ENCODE data around the gene KRTAP5-10.
"Not testable (repeated sequence)": the region's sequence is repeated elsewhere in the genome, so short reads cannot be mapped to it uniquely, and the experiment has no call there.

KRTAP5-10 gene

DNA sequence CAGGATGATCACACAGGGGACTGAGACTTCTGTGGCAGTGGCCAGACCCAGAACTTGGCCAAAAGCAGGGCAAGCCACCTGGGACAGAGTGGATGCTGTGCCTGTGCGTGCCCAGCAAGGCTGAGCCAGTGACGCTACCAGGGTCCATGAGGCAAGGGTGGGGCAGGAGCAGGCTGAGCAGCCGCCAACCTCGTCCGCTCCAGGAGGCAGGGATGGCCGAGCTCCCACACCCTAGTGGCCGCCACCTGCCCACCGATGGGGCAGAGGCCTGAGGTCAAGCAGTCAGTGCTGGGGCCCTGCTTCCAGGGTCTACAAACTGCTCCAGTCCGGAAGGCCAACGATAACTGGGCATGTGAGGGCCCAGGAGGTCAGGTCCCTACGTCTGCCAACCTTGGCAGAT lies 9.9 kb upstream of the KRTAP5-10 start:
- peaks cover 6% of the 10 kb centered on the region for H3K27me3 Mint-ChIP-seq
- no peaks in the 10 kb centered on the region for H3K36me3 Mint-ChIP-seq
- no peaks in the 10 kb centered on the region for H3K9me3 Mint-ChIP-seq (ENCODE audit: low read depth)
- H3K4me3 Mint-ChIP-seq, result no peak overlapping the region
- H3K27ac Mint-ChIP-seq, result no peak overlapping the region
- no peaks in the 10 kb centered on the region for H3K4me1 Mint-ChIP-seq (ENCODE audit: low read depth)

DNA sequence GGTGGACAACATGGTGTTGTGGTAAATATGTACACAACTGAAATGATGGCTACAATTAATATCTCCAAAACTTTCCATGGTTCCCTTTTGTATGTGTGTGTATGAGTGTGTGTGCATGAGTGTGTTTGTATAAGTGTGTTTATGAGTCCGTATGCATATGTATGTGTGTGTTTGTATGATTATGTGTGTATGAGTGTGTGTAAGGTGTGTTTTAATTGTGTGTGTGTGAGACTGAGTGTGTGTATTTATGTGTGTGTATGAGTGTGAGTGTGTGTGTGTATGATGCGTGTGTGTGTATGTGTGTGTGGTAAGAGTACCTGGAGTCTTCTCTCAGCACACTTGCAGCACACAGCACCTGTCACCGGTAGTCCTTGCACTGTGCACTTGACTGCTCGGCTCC lies 9.3 kb upstream of the KRTAP5-10 start:
- Mint-ChIP-seq H3K9me3 (ENCODE audit: low read depth) (no peaks in the 10 kb centered on the region), H3K27ac (no peak overlapping the region), H3K36me3 (no peaks in the 10 kb centered on the region), H3K27me3 (peaks cover 7% of the 10 kb centered on the region), H3K4me1 (ENCODE audit: low read depth) (no peaks in the 10 kb centered on the region), H3K4me3 (no peak overlapping the region)

DNA sequence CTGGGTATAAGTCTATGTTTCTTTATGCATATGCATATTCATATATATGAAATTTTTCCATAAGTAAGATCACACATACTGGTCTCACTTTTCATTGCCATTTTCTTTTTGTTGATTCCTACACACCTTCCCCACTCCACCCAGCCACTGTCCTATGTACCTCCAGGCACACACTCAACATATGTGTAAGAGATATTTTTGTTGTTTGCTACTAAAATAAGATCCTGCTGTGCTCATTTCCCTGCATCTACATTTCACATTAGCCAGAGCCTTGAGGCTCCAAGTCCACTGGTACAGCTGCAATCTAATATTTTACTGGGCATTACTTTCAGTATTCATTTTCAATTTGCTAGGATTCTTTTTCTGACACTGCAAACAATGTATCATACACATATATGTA lies 8.1 kb upstream of the KRTAP5-10 start:
- H3K36me3 Mint-ChIP-seq, result no peaks in the 10 kb centered on the region
- H3K4me3 Mint-ChIP-seq, result no peak overlapping the region
- H3K27me3 Mint-ChIP-seq, result peaks cover 11% of the 10 kb centered on the region
- H3K4me1 Mint-ChIP-seq (ENCODE audit: low read depth), result no peaks in the 10 kb centered on the region
- H3K9me3 Mint-ChIP-seq (ENCODE audit: low read depth), result no peaks in the 10 kb centered on the region
- no peak overlapping the region for H3K27ac Mint-ChIP-seq

DNA sequence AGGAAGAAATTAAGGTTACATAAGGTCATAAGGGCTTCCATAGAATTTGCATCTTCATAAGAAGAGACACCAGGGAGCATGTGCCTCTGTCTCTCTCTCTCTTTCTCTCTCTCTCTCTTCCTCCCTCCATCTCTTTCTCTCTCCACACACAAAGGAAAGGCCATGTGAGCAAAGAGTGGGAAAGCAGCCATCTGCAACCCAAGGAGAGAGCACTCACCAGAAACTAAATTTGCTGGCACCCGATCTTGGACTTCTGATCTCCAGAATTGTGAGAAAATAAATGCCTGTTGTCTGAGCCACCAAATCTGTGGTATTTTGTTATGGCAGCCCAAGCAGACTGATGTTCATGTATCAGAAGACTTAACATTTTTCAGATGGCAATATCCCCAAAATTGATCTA lies 6.4 kb upstream of the KRTAP5-10 start:
- Mint-ChIP-seq H3K27ac (no peak overlapping the region), H3K4me1 (ENCODE audit: low read depth) (no peaks in the 10 kb centered on the region), H3K36me3 (no peaks in the 10 kb centered on the region), H3K9me3 (ENCODE audit: low read depth) (no peaks in the 10 kb centered on the region), H3K27me3 (peaks cover 20% of the 10 kb centered on the region), H3K4me3 (no peak overlapping the region)

DNA sequence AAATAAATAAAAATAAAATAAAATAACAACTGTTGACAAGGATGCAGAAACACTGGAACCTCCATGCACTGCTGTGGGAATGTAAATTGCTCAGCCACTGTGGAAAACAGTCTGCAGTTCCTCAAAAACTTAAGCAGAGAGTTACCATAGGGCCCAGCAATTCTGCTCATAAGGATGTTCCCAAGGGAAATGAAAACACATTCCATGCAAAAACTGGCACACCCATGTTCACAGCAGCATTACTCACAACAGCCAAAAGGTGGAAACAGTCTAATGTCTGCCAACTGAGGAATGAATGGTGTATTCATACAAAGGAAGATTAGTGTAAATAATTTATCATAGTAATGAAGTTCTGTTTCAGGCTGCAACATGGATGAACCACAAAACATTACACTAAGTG lies 3.2 kb upstream of the KRTAP5-10 start:
- Mint-ChIP-seq H3K9me3 (ENCODE audit: low read depth) (no peaks in the 10 kb centered on the region), H3K27me3 (peaks cover 26% of the 10 kb centered on the region), H3K27ac (no peak overlapping the region), H3K4me3 (no peak overlapping the region), H3K4me1 (ENCODE audit: low read depth) (no peaks in the 10 kb centered on the region), H3K36me3 (no peaks in the 10 kb centered on the region)

DNA sequence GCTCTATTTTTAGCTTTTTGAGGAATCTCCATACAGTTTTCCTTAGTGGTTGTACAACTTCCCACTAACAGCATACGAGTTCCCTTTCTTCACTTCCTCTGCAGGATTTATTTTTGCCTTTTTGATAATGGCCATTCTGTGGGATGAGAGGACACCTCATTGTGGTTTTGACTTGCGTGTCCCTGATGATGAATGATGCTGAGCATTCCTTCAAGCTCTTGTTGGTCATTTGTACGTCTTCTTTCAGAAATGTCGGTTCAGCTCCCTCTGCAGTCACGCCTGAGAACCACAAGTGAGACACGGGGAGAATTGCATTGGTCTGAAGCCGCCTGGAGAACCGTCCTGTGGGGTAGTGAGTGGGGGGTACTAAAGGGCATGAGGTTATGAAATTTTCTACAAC lies 2.0 kb upstream of the KRTAP5-10 start:
- Mint-ChIP-seq H3K9me3 (ENCODE audit: low read depth) (no peaks in the 10 kb centered on the region), H3K27ac (no peak overlapping the region), H3K4me1 (ENCODE audit: low read depth) (no peaks in the 10 kb centered on the region), H3K4me3 (no peak overlapping the region), H3K36me3 (no peaks in the 10 kb centered on the region), H3K27me3 (peaks cover 25% of the 10 kb centered on the region)

DNA sequence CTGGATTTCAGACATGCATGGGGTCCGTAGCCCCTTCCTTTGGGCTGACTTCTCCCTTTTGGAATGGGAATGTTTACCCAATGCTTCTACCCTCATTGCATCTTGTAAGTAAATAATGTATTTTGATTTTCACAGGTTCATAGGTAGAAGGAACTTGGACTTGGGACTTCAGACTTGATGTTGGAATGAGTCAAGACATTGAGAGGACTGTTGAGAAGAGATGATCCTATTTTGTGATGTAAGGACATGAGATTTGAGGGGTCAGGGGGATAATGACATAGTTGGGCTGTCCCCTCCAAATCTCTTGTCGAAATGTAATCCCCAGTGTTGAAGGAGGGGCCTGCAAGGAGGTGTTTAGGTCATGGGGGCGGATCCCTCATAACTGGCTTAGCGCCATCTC lies 933 bp upstream of the KRTAP5-10 start:
- Mint-ChIP-seq H3K27ac (no peak overlapping the region), H3K27me3 (peaks cover 25% of the 10 kb centered on the region), H3K4me3 (no peak overlapping the region), H3K4me1 (ENCODE audit: low read depth) (no peaks in the 10 kb centered on the region), H3K36me3 (no peaks in the 10 kb centered on the region), H3K9me3 (ENCODE audit: low read depth) (no peaks in the 10 kb centered on the region)

DNA sequence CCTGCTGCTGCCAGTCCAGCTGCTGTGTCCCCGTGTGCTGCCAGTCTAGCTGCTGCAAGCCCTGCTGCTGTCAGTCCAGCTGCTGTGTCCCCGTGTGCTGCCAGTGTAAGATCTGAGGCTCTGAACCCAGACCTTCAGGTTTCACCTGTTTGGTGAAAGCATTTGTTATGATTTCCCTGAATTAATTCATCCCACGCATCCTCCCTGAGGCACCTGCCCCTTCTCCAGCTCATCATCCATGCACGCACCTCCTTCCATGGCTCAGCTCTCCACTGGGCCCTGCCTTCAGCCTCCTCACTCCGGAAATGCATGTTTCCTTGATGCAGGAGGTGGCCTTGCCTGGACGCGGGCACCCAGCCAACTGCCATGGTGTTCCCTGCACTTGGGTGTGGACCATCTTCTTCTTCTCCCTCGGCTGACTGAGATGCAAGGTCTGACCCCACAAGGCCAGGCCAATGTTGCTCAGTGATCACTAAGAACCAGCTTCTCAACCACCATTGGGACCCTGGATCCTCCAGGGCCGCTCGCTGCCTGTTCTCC lies 788 bp downstream of the KRTAP5-10 start:
- no peaks in the 10 kb centered on the region for H3K4me1 Mint-ChIP-seq (ENCODE audit: low read depth)
- no peaks in the 10 kb centered on the region for H3K9me3 Mint-ChIP-seq (ENCODE audit: low read depth)
- no peak overlapping the region for H3K4me3 Mint-ChIP-seq
- no peaks in the 10 kb centered on the region for H3K36me3 Mint-ChIP-seq
- H3K27me3 Mint-ChIP-seq, result peaks cover 25% of the 10 kb centered on the region
- H3K27ac Mint-ChIP-seq, result no peak overlapping the region

DNA sequence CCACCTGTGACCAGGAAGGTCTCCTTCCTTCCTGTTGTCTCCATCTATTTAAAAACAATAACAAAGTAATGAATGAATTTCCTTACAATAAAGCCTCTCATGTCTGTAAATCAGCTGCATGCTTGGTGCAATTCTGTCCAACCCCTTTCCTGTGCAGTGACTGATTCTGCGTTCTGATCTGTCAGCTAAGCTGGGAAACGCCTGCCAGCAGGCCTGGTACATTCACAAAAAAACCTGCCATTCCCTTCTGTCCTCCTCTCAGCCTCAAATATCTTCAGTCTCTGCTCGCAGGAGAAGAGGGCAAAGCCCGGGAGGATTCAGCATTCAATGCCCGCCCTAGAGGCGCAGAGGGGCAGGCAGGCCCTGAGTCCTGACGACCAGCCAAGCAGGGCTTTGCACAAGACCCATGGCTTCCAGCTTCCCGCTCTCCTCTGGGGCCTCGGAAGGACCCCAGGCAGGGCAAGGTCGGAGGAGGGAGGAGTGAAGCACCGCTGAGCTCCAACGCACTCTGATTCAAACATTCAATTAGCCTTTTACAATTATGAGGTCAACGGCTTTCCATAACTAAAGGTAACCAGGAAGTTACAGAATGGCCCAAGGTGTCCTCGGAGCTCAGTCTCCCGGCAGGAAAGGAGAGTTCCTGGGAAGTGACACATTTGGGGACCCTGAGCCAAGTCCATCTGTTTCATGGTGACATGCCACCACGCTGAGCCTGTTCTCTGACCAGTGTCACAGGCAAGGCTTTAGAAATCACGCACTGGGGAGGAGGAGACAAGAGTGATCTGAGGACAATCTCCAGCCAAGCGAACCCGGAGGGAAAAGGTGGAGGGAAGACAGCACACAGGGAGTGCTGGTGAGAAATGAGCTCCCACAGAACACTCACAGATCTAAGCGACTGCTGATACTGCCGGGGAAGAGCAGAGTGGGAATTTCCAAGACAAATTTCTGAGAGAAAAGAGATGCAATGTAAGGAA lies 1.6 kb downstream of the KRTAP5-10 start:
- not testable (repeated sequence) for H3K4me1 Mint-ChIP-seq (ENCODE audit: low read depth); H3K4me3 Mint-ChIP-seq; H3K9me3 Mint-ChIP-seq (ENCODE audit: low read depth); H3K27ac Mint-ChIP-seq; H3K36me3 Mint-ChIP-seq
- peaks cover 23% of the 10 kb centered on the region for H3K27me3 Mint-ChIP-seq

DNA sequence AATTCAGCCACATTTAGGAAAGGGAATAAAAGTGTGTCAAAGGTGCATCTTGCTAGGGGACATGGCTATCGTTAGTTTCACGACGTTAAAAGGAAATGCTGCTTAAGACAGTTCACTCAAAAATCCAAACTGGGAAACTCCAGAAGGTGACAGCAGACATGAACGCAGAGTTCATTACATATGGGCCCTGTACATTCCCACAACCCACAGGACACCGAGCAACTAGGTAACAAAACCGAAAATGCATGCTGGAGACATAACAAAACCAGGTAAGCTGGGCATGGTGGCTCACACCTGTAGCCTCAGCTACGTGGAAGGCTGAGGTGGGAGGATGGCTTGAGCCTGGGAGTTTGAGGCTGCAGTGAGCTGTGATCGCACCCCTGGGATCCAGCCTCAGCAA lies 2.3 kb downstream of the KRTAP5-10 start:
- not testable (repeated sequence) for H3K4me1 Mint-ChIP-seq (ENCODE audit: low read depth); H3K4me3 Mint-ChIP-seq; H3K27ac Mint-ChIP-seq; H3K9me3 Mint-ChIP-seq (ENCODE audit: low read depth); H3K36me3 Mint-ChIP-seq
- peaks cover 22% of the 10 kb centered on the region for H3K27me3 Mint-ChIP-seq

DNA sequence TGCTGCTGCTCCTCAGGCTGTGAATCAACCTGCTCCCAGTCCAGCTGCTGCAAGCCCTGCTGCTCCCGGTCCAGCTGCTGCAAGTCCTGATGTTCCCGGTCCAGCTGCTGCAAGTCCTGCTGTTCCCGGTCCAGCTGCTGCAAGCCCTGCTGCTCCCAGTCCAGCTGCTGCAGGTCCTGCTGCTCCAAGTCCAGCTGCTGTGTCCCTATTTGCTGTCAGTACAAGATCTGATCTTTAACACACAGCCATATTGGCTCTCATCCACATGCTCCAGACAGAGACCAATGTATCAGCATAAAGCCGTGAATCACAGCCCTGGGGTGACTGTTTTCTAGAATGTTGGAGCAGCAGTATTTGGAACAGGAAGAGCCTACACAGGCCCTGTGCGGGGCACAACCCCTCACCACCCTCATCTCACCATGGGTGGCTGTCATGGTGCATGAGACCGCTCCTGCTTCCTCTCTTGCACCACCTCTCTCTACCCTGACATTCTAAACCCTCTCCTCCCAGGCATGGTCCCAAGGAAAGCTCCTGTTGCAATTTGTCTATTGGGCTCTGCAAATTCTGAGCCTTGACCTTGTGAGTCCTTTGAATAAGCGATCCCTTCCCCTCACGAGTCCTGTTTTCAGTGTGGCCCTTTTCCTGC lies 3.5 kb downstream of the KRTAP5-10 start:
- Mint-ChIP-seq H3K9me3 (ENCODE audit: low read depth) (no peaks in the 10 kb centered on the region), H3K27me3 (peaks cover 14% of the 10 kb centered on the region), H3K4me3 (no peak overlapping the region), H3K4me1 (ENCODE audit: low read depth) (no peaks in the 10 kb centered on the region), H3K36me3 (no peaks in the 10 kb centered on the region), H3K27ac (no peak overlapping the region)

DNA sequence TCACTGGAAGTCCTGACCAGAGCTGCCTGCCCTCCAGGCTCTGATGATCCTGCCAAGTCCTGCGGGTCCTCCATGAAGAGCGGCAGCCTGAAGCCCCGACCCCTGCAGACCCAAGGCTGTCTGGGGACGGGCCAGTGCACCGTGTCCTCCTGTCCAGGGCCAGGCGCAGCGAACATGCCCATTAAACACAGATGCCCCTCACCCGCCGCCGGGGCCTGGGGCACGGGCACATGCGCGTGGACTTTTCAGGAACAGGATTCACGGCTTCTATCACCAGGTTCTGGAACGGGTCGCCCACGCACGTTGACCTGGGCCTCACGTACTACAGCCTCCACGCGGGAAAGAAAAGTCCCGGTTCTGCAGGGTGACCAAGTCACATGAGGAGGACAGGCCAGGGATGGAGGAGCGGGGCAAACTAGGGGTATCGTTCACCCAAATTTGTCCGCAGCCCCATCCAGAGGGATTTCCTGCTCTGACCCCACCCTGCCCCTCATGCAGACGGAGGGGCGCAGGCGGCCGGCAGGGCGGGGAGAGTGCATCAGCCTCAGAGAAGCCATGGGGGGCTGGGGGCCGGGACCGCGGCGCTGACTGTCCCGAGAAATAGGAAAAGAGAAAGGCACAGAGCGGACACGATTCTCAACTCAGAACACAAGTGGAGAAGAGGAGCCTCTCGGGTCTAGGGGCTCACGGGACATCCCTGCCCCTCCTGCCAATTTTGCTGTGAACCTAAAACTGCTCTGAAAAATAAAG lies 5.9 kb downstream of the KRTAP5-10 start:
- H3K4me1 Mint-ChIP-seq (ENCODE audit: low read depth); H3K27ac Mint-ChIP-seq; H3K27me3 Mint-ChIP-seq; H3K36me3 Mint-ChIP-seq; H3K9me3 Mint-ChIP-seq (ENCODE audit: low read depth); H3K4me3 Mint-ChIP-seq: not testable (repeated sequence)

DNA sequence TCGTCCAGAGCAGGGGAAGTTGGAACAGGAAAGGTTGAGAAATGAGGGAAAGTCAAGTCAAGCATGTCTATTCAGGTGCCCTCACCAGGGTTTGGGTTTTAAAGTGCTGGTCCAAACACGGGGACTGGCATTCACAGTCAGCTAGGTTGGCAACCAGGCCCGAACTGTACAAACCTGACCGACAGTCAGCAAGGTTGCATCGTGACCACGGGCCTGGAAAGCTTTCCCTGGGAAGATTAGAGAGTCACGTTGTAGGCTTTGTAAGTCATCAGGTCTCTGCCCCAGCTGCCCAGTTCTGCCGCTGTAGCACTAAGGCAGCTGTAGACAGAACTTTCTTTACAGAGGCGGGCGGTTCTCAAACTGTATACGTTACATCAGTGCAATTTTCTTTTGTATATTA lies 7.4 kb downstream of the KRTAP5-10 start:
- Mint-ChIP-seq H3K4me3 (no peak overlapping the region), H3K27ac (no peak overlapping the region), H3K36me3 (no peaks in the 10 kb centered on the region)

DNA sequence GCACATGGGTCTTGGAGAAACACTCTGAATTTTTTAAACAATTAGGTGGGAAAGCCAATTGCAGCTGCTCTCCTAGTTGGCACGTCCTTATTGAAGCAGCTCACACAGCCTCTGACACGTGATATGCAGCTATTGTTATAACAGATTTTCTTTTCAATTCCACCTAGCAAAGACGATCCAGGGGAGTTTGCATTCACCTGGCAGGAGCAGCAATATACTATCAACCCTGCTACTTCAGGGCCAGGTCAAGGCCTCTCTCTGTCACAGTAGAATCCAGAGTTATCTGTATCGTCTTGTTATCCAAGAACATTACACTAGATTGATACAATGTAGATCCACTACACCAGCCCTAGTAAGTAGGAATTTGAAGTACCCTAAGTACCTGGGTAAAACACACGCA lies 9.1 kb downstream of the KRTAP5-10 start:
- H3K27me3 Mint-ChIP-seq, result peaks cover 5% of the 10 kb centered on the region
- H3K36me3 Mint-ChIP-seq, result no peaks in the 10 kb centered on the region
- no peaks in the 10 kb centered on the region for H3K9me3 Mint-ChIP-seq (ENCODE audit: low read depth)
- no peak overlapping the region for H3K27ac Mint-ChIP-seq
- no peaks in the 10 kb centered on the region for H3K4me1 Mint-ChIP-seq (ENCODE audit: low read depth)
- no peak overlapping the region for H3K4me3 Mint-ChIP-seq

More for the DNA sequence above, 7.4 kb downstream of the KRTAP5-10 start:
- Mint-ChIP-seq H3K4me1 (ENCODE audit: low read depth) (no peaks in the 10 kb centered on the region), H3K27me3 (peaks cover 5% of the 10 kb centered on the region), H3K9me3 (ENCODE audit: low read depth) (no peaks in the 10 kb centered on the region)

All from activated naive CD8-positive, alpha-beta T cell (primary cell).